Bladder microvascular endothelial cell (primary cell): ENCODE measurements around the gene RAG1. TPM values are rescaled to one million over a fixed set of nuclear protein-coding genes. Genes with fewer than 3 reads are reported as not detected.

Source experiments
- total RNA-seq: library from RNA; depleted of rRNA; stranded (reverse); fragments of >200 nt; gene quantifications from 2 replicates; pipeline ENCODE4 v1.2.3, GENCODE V29; 2014

RAG1 gene
- 0.81 and 1.4 TPM in 2 replicates for total RNA-seq

DNA sequence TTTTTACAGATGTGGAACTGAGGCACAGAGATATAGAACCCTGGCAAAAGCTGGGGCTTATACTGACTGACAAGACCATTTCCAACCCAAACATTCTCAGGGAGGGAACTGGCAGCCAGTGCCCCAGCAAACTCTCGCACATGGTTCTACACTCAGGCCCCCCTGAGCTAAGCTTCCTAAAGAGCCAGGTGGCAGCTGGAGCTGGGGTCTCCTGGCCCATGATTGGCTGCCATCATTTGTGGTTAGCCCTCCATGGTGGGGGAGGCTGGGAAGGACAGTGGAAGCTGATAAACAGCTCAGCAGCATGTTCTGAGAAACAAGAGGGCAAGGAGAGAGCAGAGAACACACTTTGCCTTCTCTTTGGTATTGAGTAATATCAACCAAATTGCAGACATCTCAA, at the start of gene RAG1:
Gene RAG1, plus strand, starts transcription at position 314 of the 400 bp plus-strand sequence. CDS start 5,298 bp downstream, outside the sequence.

DNA sequence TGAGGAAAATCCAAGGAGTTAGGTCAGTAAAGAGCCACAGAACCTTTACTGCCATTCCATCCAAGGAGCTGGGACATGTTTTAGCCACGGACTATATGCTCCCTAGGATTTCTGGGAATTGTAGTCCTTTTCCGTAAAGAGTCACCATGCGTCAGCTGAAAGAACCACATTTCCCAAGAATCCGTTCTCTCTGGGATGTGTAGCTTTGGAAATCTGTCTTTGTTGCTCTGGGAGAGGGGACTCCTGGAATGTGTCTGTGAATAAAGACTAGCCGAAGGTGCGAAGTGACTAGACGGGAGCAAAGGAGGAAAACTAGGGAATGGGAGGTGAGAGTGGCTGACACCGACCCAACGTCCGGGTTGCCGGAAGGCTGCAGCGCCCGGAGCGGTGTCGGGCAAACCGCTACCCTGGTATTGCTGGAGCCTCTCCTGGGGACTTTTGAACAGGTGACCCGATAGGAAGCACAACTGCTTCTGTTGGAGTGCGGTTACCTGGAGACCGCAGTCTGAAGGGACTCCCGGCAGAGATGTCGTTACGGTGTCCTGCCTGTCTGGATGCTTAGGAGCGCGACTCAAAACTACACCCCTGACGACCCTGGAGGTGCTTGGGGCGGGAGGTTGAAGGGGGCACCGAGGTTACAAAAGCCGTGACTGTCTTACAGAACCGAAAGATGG, 26.6 kb downstream of the RAG1 start, which contains the start of gene IFTAP:
Gene IFTAP, plus strand, starts transcription at position 187 of the 674 bp plus-strand sequence. CDS start 15,602 bp downstream, outside the sequence.

GRCh38 chr11:36598051-36598450, 30.2 kb downstream of the RAG1 start, which contains the start of gene RAG2:
Gene RAG2, minus strand, starts transcription at chr11:36598236. Its CDS starts 4,068 bp downstream, at chr11:36594168.

Other genes with a start within 250 kb of the RAG1 start
- gene TRAF6, start 57.7 kb upstream of the RAG1 start, total RNA-seq: 6.5 and 11.9 TPM in 2 replicates
- 21.2 and 29.8 TPM in 2 replicates for gene IFTAP, start 26.5 kb downstream of the RAG1 start, total RNA-seq
- not detected in 2 replicates for gene RAG2, start 30.2 kb downstream of the RAG1 start, total RNA-seq